HG02642 (cell line): ENCODE measurements around the gene DUSP8.
"Not testable (repeated sequence)": the region's sequence is repeated elsewhere in the genome, so short reads cannot be mapped to it uniquely, and the experiment has no call there.

Source experiments
- ATAC-seq: cut with Tn5 transposase; IDR thresholded peaks from one replicate; pipeline ENCODE4 v1.9.1; 2021; ENCODE audit warnings: mild to moderate bottlenecking; ENCODE audit not compliant: unreplicated experiment, poor library complexity

Gene DUSP8

GRCh38 chr11:1519028-1520010 is 52.8 kb downstream of the DUSP8 start:
- ATAC-seq = no peak

- no peak for ATAC-seq
Observed at GRCh38 chr11:1518301-1518700, 53.8 kb downstream of the DUSP8 start.

DNA sequence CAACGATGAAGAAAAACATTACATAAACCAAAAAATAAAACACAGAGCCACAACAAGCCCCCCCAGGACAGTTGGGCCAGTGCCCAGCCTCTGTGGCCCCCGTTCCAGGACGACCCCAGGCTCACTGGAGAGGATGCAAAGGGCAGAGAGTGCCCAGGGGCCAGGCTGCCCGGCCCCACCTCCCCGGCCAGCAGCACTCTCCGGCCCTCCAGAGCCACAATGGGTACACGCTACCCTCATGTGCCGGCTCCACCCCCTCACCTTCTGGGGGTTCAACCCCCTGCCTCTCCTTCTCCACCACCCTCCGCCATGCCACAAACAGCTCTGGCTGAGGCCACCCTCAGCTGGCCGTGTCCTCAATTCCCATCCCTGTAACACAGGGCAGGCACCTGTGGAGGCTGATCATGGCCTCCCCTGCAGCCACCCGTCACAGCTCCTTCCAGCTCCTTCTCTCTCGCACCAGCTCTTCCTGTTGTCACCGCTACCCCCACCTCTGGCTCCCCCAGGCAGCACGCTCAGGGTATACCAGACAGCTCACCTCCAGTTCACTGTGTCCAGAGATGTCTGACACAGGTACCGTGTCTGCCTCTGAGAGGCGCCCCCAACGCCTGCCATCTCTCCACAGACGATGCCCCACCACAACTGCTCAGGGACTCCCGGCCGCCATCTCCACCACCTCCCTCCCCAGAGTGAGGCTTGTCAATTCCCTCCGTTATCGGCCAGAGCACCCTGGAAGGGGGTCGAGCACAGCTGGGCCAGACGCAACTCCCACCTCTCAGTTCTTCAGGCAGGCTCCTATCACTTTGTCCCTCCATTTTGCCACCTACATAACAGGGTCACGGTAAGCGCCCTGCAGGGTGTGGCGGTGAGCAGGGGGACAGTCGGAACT is 54.7 kb downstream of the DUSP8 start:
- no peak for ATAC-seq

GRCh38 chr11:1516273-1517067 is 55.6 kb downstream of the DUSP8 start:
- no peak for ATAC-seq

DNA sequence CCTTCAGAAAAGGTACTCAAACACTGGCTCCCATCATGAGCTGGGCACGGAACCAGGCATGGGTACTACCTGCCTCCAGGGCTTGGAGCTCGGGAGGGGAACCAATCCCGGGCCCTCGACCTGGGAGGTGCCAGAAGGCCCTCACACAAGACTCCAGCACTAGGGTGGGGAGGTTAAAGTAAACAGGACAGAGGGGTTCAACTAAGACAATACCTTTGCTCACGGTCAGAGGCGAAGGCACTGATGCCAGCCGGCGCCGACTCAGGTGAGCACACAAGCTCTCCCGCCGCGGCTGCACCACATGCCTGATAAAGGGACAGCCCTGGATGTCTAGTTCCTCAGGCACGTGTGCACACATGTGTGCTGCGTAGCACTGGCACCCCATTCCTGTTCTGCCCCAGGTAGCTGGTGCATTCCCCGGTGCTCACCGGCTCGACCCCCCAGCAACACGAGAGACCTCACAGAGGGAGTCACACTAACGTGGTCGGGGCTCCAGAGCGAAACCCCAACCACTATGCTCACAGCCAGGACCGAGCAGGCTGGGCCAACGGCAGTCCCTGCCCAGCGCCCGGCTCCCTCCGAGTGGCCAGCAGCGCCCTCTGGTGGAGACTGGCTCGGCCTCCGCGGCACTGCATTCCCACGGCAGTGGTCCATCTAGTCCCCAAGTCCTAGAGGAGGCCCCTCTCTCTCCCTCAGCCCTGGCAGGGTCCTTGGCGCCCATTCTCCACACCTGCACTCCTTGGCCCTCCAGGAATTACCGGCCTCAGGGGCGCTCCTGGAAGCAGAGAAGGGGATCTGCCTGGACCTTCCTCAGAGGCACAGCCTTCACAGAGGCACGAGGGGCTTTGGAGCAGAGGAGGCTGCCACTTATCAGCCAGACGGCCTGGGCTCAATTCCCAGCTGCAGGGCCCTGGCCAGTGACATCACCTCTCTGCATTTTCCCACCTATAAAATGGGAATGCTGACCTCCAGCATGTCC is 56.7 kb downstream of the DUSP8 start:
- peak; percentile 55 for ATAC-seq

DNA sequence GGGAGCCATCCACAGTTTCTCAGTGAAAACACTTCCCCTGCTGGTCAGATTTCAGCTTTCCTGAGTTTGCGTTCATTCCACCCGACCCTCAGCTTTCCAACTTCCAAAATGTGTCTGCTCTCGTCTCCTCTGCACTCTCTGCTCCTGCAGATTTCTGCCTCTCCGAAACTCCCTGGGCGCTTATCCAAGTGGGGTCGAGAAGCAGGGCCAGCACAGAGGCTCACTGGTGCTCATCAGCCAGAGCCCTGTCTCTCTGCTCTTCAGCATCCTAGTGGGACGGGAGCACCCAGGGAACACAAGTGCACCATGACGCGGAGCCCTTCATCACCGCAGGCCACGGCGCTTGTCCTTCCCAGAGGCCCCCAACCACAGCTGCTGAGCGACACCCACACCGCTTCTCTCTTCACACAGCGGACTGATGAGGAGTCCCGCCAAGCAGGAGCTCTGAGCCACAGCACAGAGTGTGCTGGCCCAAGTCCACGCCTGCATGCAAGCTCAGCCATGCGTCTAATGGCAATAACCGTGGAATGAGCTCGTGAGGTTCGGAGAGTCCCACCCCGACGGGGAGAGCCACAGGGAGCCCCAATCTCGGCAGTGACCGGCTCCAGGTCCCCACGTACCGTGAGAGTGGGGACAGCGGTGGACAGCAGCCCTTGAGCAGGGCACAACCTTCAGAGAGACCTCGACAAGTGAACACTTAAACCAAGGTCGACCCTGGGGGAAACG is 57.6 kb downstream of the DUSP8 start:
- no peak for ATAC-seq

DNA sequence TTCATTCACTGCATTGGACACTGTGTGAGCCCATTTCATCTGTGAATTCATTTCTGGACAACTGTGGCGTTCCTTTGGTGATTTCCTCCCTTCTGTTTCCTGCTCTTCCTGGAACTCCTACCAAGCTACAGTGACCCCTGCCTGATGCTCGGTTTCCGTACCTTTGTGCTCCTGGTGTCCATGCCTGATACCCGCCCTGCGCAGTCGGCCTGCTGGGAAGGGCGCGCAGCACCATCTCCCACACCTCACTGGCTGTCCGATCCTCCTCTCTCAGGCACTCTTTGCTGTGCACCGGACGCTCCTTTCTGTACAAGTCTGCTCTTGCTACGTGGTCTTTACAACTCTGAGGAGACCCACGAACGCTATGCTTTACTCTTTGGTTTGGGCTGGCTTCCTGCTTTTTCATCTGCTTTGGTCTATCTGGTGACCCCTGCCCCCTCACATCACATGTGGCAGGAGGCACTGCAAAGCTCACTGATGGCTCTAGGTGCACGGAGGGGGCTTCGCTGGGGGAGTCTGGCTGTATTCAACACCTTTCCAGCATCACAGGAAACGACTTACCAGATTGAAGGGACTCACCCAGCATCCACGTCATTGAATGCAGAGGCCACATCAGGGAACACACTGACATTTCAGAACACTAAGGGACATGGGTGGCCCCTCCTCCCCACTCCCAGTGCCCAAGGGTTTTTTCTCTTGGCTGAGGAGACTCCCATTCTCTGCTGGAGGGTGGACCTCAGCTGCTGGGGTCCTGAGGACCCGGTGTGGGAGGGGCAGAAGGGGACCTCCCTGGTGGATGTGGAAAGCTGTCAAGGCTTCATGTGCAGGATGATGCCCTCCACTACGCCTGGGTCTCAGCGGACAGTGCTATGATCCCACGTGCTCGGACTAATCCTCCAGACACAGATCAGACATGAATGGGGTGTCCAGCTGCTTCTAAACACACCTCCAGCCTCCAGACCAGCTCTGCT is 58.5 kb downstream of the DUSP8 start:
- ATAC-seq = no peak

DNA sequence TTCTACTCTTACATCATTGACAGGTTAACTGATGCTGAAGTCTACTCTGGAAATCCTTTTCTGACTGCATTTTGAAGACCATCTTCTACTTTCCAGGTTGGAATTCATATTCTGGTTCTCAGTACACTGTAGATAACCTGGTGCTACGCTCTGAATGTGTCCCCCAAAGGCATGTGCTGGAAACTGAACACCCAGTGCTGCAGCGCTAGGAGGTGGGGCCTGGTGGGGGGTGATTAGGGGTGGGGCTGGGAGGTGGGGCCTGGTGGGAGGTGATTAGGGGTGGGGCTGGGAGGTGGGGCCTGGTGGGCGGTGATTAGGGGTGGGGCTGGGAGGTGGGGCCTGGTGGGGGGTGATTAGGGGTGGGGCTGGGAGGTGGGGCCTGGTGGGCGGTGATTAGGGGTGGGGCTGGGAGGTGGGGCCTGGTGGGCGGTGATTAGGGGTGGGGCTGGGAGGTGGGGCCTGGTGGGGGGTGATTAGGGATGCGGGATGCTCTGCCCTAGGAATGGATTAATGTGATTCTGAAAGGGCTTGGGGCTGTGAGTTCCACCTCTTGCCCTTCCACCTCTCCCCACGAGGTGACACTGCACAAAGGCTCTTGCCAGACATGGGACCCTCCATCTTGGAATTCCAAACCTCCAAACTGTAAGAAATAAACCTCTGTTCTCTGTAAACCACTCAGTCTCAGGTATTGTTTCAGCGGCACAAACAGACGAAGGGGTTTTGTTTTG is 59.4 kb downstream of the DUSP8 start:
- not testable (repeated sequence) for ATAC-seq

GRCh38 chr11:1511937-1512496 is 60.1 kb downstream of the DUSP8 start:
- ATAC-seq = no peak

- ATAC-seq = no peak
Observed at GRCh38 chr11:1510928-1511327, 61.1 kb downstream of the DUSP8 start.

DNA sequence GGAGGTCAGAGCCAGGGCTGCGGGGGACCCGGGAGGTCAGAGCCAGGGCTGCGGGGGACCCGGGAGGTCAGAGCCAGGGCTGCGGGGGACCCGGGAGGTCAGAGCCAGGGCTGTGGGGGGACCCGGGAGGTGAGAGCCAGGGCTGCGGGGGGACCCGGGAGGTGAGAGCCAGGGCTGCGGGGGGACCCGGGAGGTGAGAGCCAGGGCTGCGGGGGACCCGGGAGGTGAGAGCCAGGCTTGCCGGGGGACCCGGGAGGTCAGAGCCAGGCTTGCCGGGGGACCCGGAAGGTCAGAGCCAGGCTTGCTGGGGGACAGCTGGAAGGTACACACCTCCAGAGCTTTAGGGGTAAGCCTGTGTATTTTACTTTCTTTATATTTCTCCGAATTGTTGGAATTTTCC is 61.7 kb downstream of the DUSP8 start:
- ATAC-seq = not testable (repeated sequence)

- no peak for ATAC-seq
Observed at GRCh38 chr11:1509626-1510255, 62.3 kb downstream of the DUSP8 start.

- ATAC-seq = no peak
Observed at GRCh38 chr11:1508986-1509385, 63.1 kb downstream of the DUSP8 start.

DNA sequence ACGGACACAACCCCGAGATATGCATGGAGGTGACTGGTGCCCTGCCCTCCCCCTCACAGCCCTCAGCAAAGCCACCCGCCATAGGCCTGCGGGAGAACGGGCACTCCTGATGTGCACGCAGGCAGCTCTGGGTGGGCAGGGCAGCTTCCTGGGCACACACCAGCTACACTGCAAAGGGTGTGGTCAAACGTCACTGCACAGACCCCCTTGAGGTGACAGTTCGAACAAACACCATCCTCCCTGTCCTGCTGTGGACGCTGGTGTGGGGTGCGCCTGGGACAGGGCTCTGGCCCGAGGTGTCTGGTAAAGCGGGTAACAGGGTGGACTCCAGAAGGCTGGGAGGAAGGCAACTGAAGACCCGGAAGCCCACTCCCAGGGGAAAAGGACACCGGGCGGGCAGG is 63.6 kb downstream of the DUSP8 start:
- no peak for ATAC-seq

GRCh38 chr11:1507381-1508140 is 64.5 kb downstream of the DUSP8 start:
- no peak for ATAC-seq
